GM21526 (cell line): ENCODE measurements around the gene ATP11A.
"Not testable (repeated sequence)": the region's sequence is repeated elsewhere in the genome, so short reads cannot be mapped to it uniquely, and the experiment has no call there.

Source experiments
- ATAC-seq: cut with Tn5 transposase; IDR thresholded peaks from one replicate; pipeline ENCODE4 v1.9.1; 2021; ENCODE audit warnings: moderate library complexity; ENCODE audit not compliant: unreplicated experiment, low FRiP score

ATP11A gene

GRCh38 chr13:112884700-112885099 is 194.9 kb downstream of the ATP11A start:
- ATAC-seq: not testable (repeated sequence)

GRCh38 chr13:112885242-112885781 is 195.5 kb downstream of the ATP11A start:
- ATAC-seq: no peak

- no peak for ATAC-seq
Observed at GRCh38 chr13:112885782-112886268, 196.0 kb downstream of the ATP11A start.

- no peak for ATAC-seq
Observed at GRCh38 chr13:112887151-112887550, 197.3 kb downstream of the ATP11A start.

- ATAC-seq: no peak
Observed at GRCh38 chr13:112887557-112887991, 197.7 kb downstream of the ATP11A start.

GRCh38 chr13:112888238-112889111 is 198.6 kb downstream of the ATP11A start:
- no peak for ATAC-seq

GRCh38 chr13:112889351-112890290 is 199.8 kb downstream of the ATP11A start:
- no peak for ATAC-seq

GRCh38 chr13:112890316-112891145 is 200.7 kb downstream of the ATP11A start:
- no peak for ATAC-seq

- ATAC-seq: no peak
Observed at GRCh38 chr13:112891477-112892401, 201.9 kb downstream of the ATP11A start.

GRCh38 chr13:112892426-112893206 is 202.8 kb downstream of the ATP11A start:
- no peak for ATAC-seq

- ATAC-seq: no peak
Observed at GRCh38 chr13:112893207-112893569, 203.3 kb downstream of the ATP11A start.

- ATAC-seq: peak; percentile 47
Observed at GRCh38 chr13:112893570-112894422, 204.0 kb downstream of the ATP11A start.

- ATAC-seq: no peak
Observed at GRCh38 chr13:112894423-112894672, 204.5 kb downstream of the ATP11A start.

- no peak for ATAC-seq
Observed at GRCh38 chr13:112894673-112895481, 205.0 kb downstream of the ATP11A start.

- ATAC-seq: no peak
Observed at GRCh38 chr13:112895521-112896465, 206.0 kb downstream of the ATP11A start.
